NCI-H187 treated with DMSO at 0.1 percent for 48 hours (cell line): ENCODE measurements around the gene SLITRK5.

ENCODE experiments used
- DNase-seq: peaks from one replicate; lab custom pipeline; 2025; lab: John Stamatoyannopoulos, UW

The SLITRK5 gene

DNA sequence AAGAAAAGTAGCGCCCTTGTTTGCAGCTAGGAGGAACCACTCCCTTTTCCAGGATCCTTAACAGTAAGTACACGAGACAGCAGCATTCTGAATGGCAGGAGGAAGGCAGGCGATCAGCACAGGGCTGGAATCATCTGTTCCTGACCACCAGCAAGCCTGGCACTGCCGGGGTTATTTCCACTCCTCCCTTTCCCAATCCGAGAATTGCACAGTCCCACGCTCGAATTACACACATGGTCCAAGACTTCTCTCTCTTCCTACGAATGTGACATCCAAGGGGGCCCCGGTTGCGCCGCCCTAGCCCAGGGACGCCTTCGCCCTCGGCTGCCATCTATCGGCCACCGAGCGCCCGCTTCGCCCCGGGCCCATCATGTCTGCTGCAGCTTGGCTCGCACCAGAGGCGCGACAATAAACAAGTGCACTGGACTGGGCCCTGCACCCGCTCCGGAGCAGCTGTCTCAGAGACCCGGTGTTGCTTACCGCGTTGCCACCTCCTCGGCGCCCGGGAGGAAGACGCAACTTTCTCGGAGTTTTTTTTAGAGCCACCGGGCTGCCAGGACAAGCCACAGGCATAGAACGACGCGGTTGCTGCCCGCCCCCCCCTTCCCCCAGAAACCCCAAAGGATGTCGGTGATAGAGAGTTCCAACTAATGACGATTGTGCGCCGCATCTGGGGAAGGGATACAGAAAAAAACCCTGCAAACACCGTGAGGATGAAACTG lies at the start of gene SLITRK5:
TSS of gene SLITRK5 (plus strand) at position 341 of the 722 bp plus-strand sequence. CDS start 4,018 bp downstream, outside the sequence.
- no peak for DNase-seq

DNA sequence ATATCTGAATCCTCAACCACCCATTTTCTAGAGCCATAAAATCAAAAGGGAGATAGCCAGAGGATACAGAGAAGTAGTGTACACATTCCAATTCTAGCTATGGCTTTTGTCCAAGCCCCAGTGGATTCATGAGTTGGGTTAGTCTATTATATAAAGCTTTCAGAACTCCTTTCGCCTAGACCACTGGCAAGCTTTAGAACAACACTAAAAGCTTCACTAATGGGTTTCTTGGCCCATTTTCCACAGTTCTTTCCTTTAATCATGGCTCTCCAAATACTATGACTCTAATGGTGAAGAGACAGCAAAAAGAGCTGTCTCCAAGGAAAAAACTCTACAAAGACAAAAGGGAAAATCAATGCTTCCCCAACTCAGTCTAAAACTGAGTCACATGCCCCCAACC lies 48.2 kb upstream of the SLITRK5 start:
- DNase-seq = no peak

GRCh38 chr13:87656306-87656705 lies 14.9 kb upstream of the SLITRK5 start:
- DNase-seq = no peak

- DNase-seq = no peak
Measured at GRCh38 chr13:87661471-87661870, 9.7 kb upstream of the SLITRK5 start.

DNA sequence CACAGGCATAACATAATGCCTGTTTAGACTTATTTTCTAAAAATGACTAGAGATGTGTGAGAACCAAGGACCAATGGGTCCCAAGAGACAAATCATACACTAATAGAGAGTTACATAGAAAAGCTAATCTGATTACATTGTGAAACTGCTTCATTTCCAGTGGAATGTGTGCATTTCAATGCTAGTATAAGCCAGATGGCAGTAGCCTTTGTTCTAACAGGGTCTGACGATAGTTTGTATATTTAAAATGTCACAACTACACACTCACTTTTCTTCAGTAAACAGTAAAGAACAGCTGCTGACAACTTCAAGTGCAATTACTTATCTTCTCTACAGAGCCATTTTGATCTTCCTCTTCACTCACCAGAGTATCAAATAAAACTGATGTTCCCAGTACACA lies 4.3 kb upstream of the SLITRK5 start:
- no peak for DNase-seq

- no peak for DNase-seq
Measured at GRCh38 chr13:87667686-87668085, 3.5 kb upstream of the SLITRK5 start.

DNA sequence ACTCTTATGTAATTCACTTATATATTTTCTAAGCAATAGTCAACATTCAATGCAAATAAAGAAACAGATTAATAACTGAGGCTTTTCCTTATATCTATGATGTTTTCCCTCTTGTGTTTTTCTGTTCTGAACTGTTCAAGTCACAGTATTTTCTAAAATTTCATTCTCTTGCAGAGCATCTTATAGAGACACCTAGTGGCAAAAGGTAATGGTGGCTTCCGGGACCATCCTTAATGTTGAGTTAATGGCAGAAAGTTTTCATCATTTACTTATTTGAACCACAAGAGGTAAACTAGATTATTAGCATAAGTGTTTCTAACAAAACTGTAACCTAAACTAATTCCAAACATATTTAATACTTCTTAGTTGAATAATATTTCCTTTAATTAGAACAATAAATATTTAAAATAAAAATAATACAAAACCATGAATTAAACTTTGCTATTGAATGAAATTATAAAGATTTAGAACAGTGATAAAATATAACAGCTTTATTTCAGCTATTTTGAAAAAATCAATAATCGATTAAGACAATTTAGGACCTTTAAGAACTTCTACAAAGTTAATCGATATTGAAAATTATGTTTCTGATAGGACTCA lies 1.7 kb upstream of the SLITRK5 start:
- DNase-seq = no peak

GRCh38 chr13:87671753-87672605 lies 808 bp downstream of the SLITRK5 start:
- no peak for DNase-seq

- DNase-seq = no peak
Measured at GRCh38 chr13:87674247-87674738, 3.1 kb downstream of the SLITRK5 start.

- DNase-seq = no peak
Measured at GRCh38 chr13:87675851-87676250, 4.7 kb downstream of the SLITRK5 start.

DNA sequence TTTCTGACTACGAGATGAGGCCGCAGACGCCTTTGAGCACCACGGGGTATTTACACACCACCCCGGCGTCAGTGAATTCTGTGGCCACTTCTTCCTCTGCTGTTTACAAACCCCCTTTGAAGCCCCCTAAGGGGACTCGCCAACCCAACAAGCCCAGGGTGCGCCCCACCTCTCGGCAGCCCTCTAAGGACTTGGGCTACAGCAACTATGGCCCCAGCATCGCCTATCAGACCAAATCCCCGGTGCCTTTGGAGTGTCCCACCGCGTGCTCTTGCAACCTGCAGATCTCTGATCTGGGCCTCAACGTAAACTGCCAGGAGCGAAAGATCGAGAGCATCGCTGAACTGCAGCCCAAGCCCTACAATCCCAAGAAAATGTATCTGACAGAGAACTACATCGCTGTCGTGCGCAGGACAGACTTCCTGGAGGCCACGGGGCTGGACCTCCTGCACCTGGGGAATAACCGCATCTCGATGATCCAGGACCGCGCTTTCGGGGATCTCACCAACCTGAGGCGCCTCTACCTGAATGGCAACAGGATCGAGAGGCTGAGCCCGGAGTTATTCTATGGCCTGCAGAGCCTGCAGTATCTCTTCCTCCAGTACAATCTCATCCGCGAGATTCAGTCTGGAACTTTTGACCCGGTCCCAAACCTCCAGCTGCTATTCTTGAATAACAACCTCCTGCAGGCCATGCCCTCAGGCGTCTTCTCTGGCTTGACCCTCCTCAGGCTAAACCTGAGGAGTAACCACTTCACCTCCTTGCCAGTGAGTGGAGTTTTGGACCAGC lies 5.3 kb downstream of the SLITRK5 start:
- DNase-seq = no peak

GRCh38 chr13:87677043-87677495 lies 5.9 kb downstream of the SLITRK5 start:
- DNase-seq = no peak

- DNase-seq = no peak
Measured at GRCh38 chr13:87677496-87678371, 6.6 kb downstream of the SLITRK5 start.

DNA sequence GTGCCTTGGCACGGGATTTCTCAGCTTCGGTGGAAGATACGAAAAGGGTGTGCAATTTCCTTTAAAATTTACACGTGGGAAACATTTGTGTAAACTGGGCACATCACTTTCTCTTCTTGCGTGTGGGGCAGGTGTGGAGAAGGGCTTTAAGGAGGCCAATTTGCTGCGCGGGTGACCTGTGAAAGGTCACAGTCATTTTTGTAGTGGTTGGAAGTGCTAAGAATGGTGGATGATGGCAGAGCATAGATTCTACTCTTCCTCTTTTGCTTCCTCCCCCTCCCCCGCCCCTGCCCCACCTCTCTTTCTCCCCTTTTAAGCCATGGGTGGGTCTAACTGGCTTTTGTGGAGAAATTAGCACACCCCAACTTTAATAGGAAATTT lies 7.2 kb downstream of the SLITRK5 start:
- no peak for DNase-seq

DNA sequence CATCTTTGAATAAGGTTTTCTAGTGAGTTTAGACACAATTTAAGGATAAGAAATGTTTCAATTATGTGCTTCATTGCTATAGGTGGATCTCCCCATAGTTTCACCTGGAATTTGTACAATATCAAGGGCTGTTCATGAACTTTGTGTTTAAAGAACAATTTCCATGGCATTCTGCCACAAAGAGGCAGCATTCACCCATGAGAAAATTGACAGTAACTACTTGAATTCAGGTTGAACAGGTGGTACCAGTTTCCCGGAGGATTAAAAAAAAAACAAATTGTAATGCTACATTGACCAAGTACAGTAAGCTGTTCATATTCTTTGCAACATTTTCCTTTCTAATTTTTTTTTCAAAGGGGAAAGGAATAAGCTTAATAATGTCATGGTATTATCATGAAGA lies 9.1 kb downstream of the SLITRK5 start:
- DNase-seq = peak; percentile 21

GRCh38 chr13:87684850-87685742 lies 13.9 kb downstream of the SLITRK5 start:
- DNase-seq = no peak

DNA sequence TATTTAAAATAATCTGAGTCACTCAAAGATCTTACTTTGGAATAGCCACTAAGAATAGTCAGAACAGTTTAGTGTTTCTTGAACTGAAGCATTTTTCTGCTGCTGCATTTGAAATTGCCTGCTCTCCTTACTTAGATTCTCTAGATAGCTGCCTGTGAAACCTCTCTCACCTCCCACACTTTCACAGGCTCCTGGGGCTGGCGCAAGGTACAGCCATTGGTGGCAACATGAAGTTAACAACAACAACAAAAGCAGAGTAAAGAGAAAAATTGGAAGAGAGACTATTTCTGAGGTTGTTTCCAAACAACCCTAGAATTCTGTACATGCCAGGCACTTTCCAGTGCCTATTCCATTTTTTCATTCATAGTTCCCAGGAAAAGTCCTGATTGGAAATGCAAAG lies 25.3 kb downstream of the SLITRK5 start:
- no peak for DNase-seq

DNA sequence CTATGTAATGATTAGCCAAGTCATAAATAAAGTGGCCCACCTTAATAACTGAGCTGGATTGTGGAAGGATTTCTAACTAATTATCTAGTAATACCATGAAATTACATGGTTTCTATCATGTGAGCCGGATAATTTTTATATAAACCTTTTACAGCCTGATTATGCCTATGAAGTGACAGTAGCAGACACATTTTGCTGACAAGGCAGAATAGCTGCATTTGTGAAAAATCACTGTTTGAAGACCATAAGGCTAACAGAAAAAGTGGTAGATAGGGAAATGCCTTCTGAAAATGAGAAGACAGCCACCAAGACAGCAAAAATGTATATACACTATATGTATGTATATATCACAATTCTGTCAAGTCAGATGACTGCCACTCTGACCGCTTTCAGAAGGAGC lies 27.1 kb downstream of the SLITRK5 start:
- no peak for DNase-seq

DNA sequence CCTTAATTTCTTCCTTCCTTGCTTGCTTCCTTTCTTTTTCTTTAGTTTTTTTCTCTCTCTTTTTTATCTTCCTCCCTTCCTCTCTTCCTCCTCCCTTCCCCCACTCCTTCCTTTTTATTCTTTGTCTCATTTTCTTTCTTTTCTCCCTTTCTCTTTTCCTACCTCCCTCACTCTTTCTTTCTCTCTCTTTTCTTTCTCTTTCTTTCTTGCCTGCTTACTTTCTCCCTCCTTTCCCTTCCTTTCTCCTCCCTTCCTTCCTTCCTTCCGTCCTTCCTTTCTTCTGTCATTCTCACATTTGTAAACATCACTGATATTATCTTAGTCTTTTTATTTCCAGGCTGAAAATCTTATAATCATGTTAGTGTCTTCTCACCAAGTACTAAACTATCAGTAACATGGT lies 38.8 kb downstream of the SLITRK5 start:
- DNase-seq = no peak

GRCh38 chr13:87712012-87712411 lies 40.8 kb downstream of the SLITRK5 start:
- no peak for DNase-seq
